ENCODE results near the gene ZBTB32.
A peak's percentile ranks its signal among the peaks of the same experiment; 100 is the strongest.
"Not testable (repeated sequence)": the region's sequence is repeated elsewhere in the genome, so short reads cannot be mapped to it uniquely, and the experiment has no call there.

Gene ZBTB32

GRCh38 chr19:35716801-35717664 lies 12.7 kb downstream of the ZBTB32 start:
- peak overlapping the region; percentile 44 for H3K4me3 ChIP-seq (ENCODE audit: low read length)
- no peaks in the 10 kb centered on the region for H3K9me3 ChIP-seq (ENCODE audit: control insufficient read depth, low read length)
- H3K4me1 ChIP-seq (ENCODE audit: control insufficient read depth, insufficient read depth, low read length): peaks cover 22% of the 10 kb centered on the region
- H3K9ac ChIP-seq (ENCODE audit: low read length): peak overlapping the region; percentile 76
- no peaks in the 10 kb centered on the region for H3K27me3 ChIP-seq (ENCODE audit: control insufficient read depth, insufficient read depth, low read length)
- H3K36me3 ChIP-seq (ENCODE audit: control insufficient read depth, insufficient read depth, low read length): no peaks in the 10 kb centered on the region

GRCh38 chr19:35717665-35718344 lies 13.4 kb downstream of the ZBTB32 start, which contains the start of gene KMT2B:
Gene KMT2B (plus strand): TSS chr19:35718003. CDS start chr19:35718019, 16 bp downstream.
- H3K27me3 ChIP-seq (ENCODE audit: control insufficient read depth, insufficient read depth, low read length): no peaks in the 10 kb centered on the region
- peaks cover under 1% of the 10 kb centered on the region for H3K36me3 ChIP-seq (ENCODE audit: control insufficient read depth, insufficient read depth, low read length)
- peaks cover 22% of the 10 kb centered on the region for H3K4me1 ChIP-seq (ENCODE audit: control insufficient read depth, insufficient read depth, low read length)
- H3K9me3 ChIP-seq (ENCODE audit: control insufficient read depth, low read length): no peaks in the 10 kb centered on the region
- peak within 1 kb of the TSS; percentile 60 for H3K4me3 ChIP-seq (ENCODE audit: low read length)
- H3K9ac ChIP-seq (ENCODE audit: low read length): peak within 1 kb of the TSS; percentile 76

- H3K4me3 ChIP-seq (ENCODE audit: low read length): peak overlapping the region; percentile 60
- no peaks in the 10 kb centered on the region for H3K27me3 ChIP-seq (ENCODE audit: control insufficient read depth, insufficient read depth, low read length)
- H3K36me3 ChIP-seq (ENCODE audit: control insufficient read depth, insufficient read depth, low read length): peaks cover 7% of the 10 kb centered on the region
- H3K9ac ChIP-seq (ENCODE audit: low read length): peak overlapping the region; percentile 70
- peaks cover 22% of the 10 kb centered on the region for H3K4me1 ChIP-seq (ENCODE audit: control insufficient read depth, insufficient read depth, low read length)
- H3K9me3 ChIP-seq (ENCODE audit: control insufficient read depth, low read length): no peaks in the 10 kb centered on the region
Measured at GRCh38 chr19:35718345-35719041, 14.1 kb downstream of the ZBTB32 start.

GRCh38 chr19:35719402-35720162 lies 15.2 kb downstream of the ZBTB32 start:
- Histone ChIP-seq H3K4me1 (ENCODE audit: control insufficient read depth, insufficient read depth, low read length) (peaks cover 22% of the 10 kb centered on the region), H3K27me3 (ENCODE audit: control insufficient read depth, insufficient read depth, low read length) (no peaks in the 10 kb centered on the region), H3K9ac (ENCODE audit: low read length) (peak overlapping the region; percentile 70), H3K4me3 (ENCODE audit: low read length) (no peak overlapping the region), H3K9me3 (ENCODE audit: control insufficient read depth, low read length) (no peaks in the 10 kb centered on the region), H3K36me3 (ENCODE audit: control insufficient read depth, insufficient read depth, low read length) (peaks cover 7% of the 10 kb centered on the region)

GRCh38 chr19:35720163-35720524 lies 15.8 kb downstream of the ZBTB32 start:
- Histone ChIP-seq H3K4me3 (ENCODE audit: low read length) (no peak overlapping the region), H3K4me1 (ENCODE audit: control insufficient read depth, insufficient read depth, low read length) (peaks cover 22% of the 10 kb centered on the region), H3K9ac (ENCODE audit: low read length) (no peak overlapping the region), H3K27me3 (ENCODE audit: control insufficient read depth, insufficient read depth, low read length) (no peaks in the 10 kb centered on the region), H3K9me3 (ENCODE audit: control insufficient read depth, low read length) (no peaks in the 10 kb centered on the region), H3K36me3 (ENCODE audit: control insufficient read depth, insufficient read depth, low read length) (peaks cover 7% of the 10 kb centered on the region)

GRCh38 chr19:35720648-35721047 lies 16.3 kb downstream of the ZBTB32 start:
- Histone ChIP-seq H3K4me1 (ENCODE audit: control insufficient read depth, insufficient read depth, low read length) (peaks cover 18% of the 10 kb centered on the region), H3K36me3 (ENCODE audit: control insufficient read depth, insufficient read depth, low read length) (peaks cover 7% of the 10 kb centered on the region), H3K4me3 (ENCODE audit: low read length) (no peak overlapping the region), H3K9ac (ENCODE audit: low read length) (no peak overlapping the region), H3K27me3 (ENCODE audit: control insufficient read depth, insufficient read depth, low read length) (no peaks in the 10 kb centered on the region), H3K9me3 (ENCODE audit: control insufficient read depth, low read length) (no peaks in the 10 kb centered on the region)

- Histone ChIP-seq H3K9ac (ENCODE audit: low read length) (no peak overlapping the region), H3K4me3 (ENCODE audit: low read length) (no peak overlapping the region), H3K4me1 (ENCODE audit: control insufficient read depth, insufficient read depth, low read length) (peaks cover 11% of the 10 kb centered on the region), H3K36me3 (ENCODE audit: control insufficient read depth, insufficient read depth, low read length) (peaks cover 7% of the 10 kb centered on the region), H3K27me3 (ENCODE audit: control insufficient read depth, insufficient read depth, low read length) (no peaks in the 10 kb centered on the region), H3K9me3 (ENCODE audit: control insufficient read depth, low read length) (no peaks in the 10 kb centered on the region)
Measured at GRCh38 chr19:35721374-35721773, 17.0 kb downstream of the ZBTB32 start.

GRCh38 chr19:35722461-35722860 lies 18.1 kb downstream of the ZBTB32 start:
- H3K4me1 ChIP-seq (ENCODE audit: control insufficient read depth, insufficient read depth, low read length): peaks cover 11% of the 10 kb centered on the region
- no peak overlapping the region for H3K4me3 ChIP-seq (ENCODE audit: low read length)
- H3K36me3 ChIP-seq (ENCODE audit: control insufficient read depth, insufficient read depth, low read length): peaks cover 8% of the 10 kb centered on the region
- no peak overlapping the region for H3K9ac ChIP-seq (ENCODE audit: low read length)
- H3K27me3 ChIP-seq (ENCODE audit: control insufficient read depth, insufficient read depth, low read length): no peaks in the 10 kb centered on the region
- no peaks in the 10 kb centered on the region for H3K9me3 ChIP-seq (ENCODE audit: control insufficient read depth, low read length)

GRCh38 chr19:35722897-35723296 lies 18.5 kb downstream of the ZBTB32 start:
- peaks cover 12% of the 10 kb centered on the region for H3K36me3 ChIP-seq (ENCODE audit: control insufficient read depth, insufficient read depth, low read length)
- H3K27me3 ChIP-seq (ENCODE audit: control insufficient read depth, insufficient read depth, low read length): no peaks in the 10 kb centered on the region
- H3K4me1 ChIP-seq (ENCODE audit: control insufficient read depth, insufficient read depth, low read length): peaks cover 11% of the 10 kb centered on the region
- H3K9me3 ChIP-seq (ENCODE audit: control insufficient read depth, low read length): no peaks in the 10 kb centered on the region
- H3K4me3 ChIP-seq (ENCODE audit: low read length): no peak overlapping the region
- no peak overlapping the region for H3K9ac ChIP-seq (ENCODE audit: low read length)

GRCh38 chr19:35723671-35724070 lies 19.3 kb downstream of the ZBTB32 start:
- H3K27me3 ChIP-seq (ENCODE audit: control insufficient read depth, insufficient read depth, low read length): no peaks in the 10 kb centered on the region
- no peak overlapping the region for H3K9ac ChIP-seq (ENCODE audit: low read length)
- H3K9me3 ChIP-seq (ENCODE audit: control insufficient read depth, low read length): no peaks in the 10 kb centered on the region
- peaks cover 10% of the 10 kb centered on the region for H3K4me1 ChIP-seq (ENCODE audit: control insufficient read depth, insufficient read depth, low read length)
- H3K4me3 ChIP-seq (ENCODE audit: low read length): no peak overlapping the region
- peaks cover 12% of the 10 kb centered on the region for H3K36me3 ChIP-seq (ENCODE audit: control insufficient read depth, insufficient read depth, low read length)

- not testable (repeated sequence) for H3K4me1 ChIP-seq (ENCODE audit: control insufficient read depth, insufficient read depth, low read length); H3K4me3 ChIP-seq (ENCODE audit: low read length); H3K9ac ChIP-seq (ENCODE audit: low read length); H3K9me3 ChIP-seq (ENCODE audit: control insufficient read depth, low read length); H3K27me3 ChIP-seq (ENCODE audit: control insufficient read depth, insufficient read depth, low read length)
- peaks cover 15% of the 10 kb centered on the region for H3K36me3 ChIP-seq (ENCODE audit: control insufficient read depth, insufficient read depth, low read length)
Measured at GRCh38 chr19:35724132-35724531, 19.8 kb downstream of the ZBTB32 start.
